Gastrocnemius medialis (tissue), 4 donors: ENCODE data around the gene NAPSA. TPM values are rescaled to one million over a fixed set of nuclear protein-coding genes. Genes with fewer than 3 reads are reported as not detected.
"Not testable (repeated sequence)": the region's sequence is repeated elsewhere in the genome, so short reads cannot be mapped to it uniquely, and the experiment has no call there.

Source experiments
- ATAC-seq, 2 donors: fragments of 150-250 bp; one replicate each; pipeline ENCODE4 v1.9.1; 2016
- DNase-seq, 2 donors: peaks; one replicate each; pipeline ENCODE4 v3.0.0-alpha.2; 2019
- H3K27ac ChIP-seq, 4 donors: fragments of 200-600 bp; sonication (generic); 1 replicate in 1 of 4; 2 replicates in 3 of 4; pipeline ENCODE4 v1.5.1; 2016 to 2018; ENCODE audit warnings: mild to moderate bottlenecking in 2 of 4, moderate library complexity in 1 of 4
- H3K27me3 ChIP-seq, 3 donors: fragments of 200-600 bp; sonication (generic) in 2 of 3; 1 replicate in 1 of 3; 2 replicates in 2 of 3; pipeline versions ENCODE4 v1.5.1 to v1.6.0; 2016 to 2019; ENCODE audit warnings: mild to moderate bottlenecking in 1 of 3, moderate library complexity in 1 of 3
- H3K36me3 ChIP-seq, 2 donors: fragments of 200-600 bp; sonication (generic) in 1 of 2; one replicate each; pipeline ENCODE4 v1.5.1; 2017 to 2018
- H3K4me1 ChIP-seq, 2 donors: fragments of 200-600 bp; sonication (generic) in 1 of 2; one replicate each; pipeline ENCODE4 v1.5.1; 2016 to 2017; ENCODE audit warnings: mild to moderate bottlenecking in 2 of 2
- H3K4me3 ChIP-seq, 4 donors: fragments of 200-600 bp; sonication (generic) in 3 of 4; 1 replicate in 1 of 4; 2 replicates in 3 of 4; pipeline ENCODE4 v1.5.1; 2016 to 2019; ENCODE audit warnings: mild to moderate bottlenecking in 2 of 4
- H3K9me3 ChIP-seq, 3 donors: fragments of 200-600 bp; sonication (generic) in 2 of 3; 1 replicate in 1 of 3; 2 replicates in 2 of 3; pipeline ENCODE4 v1.5.1; 2016 to 2019
- CTCF ChIP-seq, 5 experiments: fragments of 450-650 bp in 3 of 5; fragments of 200-600 bp in 2 of 5; sonication (generic) in 2 of 5; IDR thresholded peaks in 4 of 5; conservative IDR thresholded peaks in 1 of 5; 1 replicate in 4 of 5; 2 replicates in 1 of 5; pipeline ENCODE4 v1.5.1; 2016 to 2019; ENCODE audit warnings: antibody characterized with exemption in 5 of 5, mild to moderate bottlenecking in 3 of 5, moderate library complexity in 3 of 5
- POLR2A ChIP-seq, 2 donors: fragments of 450-650 bp; IDR thresholded peaks; one replicate each; pipeline ENCODE4 v1.6.1; 2017; ENCODE audit warnings: antibody characterized with exemption in 2 of 2, mild to moderate bottlenecking in 2 of 2, moderate library complexity in 2 of 2
- in situ Hi-C, 4 donors: fragments of 200-750 bp; cut with MboI; loops; one replicate each; pipeline versions ENCODE4 v1.15.0 to v1.8.0; 2017; ENCODE audit warnings: low sequenced_read_pairs in 4 of 4
- intact Hi-C: fragments of 100-400 bp; cut with DNase I; formaldehyde crosslinking; loops from one replicate; pipeline ENCODE4 v1.15.1; 2023; ENCODE audit warnings: low total_unique reads
- total RNA-seq, 4 donors: library from RNA; depleted of rRNA; stranded (reverse); fragments of >200 nt; gene quantifications; one replicate each; pipeline versions ENCODE4 v1.1.0 to v1.2.3, GENCODE V29; 2016

The NAPSA gene
- total RNA-seq, 4 donors from 2014 or later, result 0.09 TPM; not detected in 3

GRCh38 chr19:50352242-50352641 lies 13.2 kb downstream of the NAPSA start:
- intact Hi-C loops (no loop called here), in situ Hi-C loops (loop anchor here in 2 of 4 donors (10.0 to 25.0 kb wide), 2 partner anchors 110 to 433 kb away; no protein-coding TSS in a partner anchor)
- TF ChIP-seq CTCF (IDR thresholded peaks at IDR 0.05 in 4 of 5, conservative IDR thresholded peaks at IDR 0.05 in 1 of 5) (no peak), POLR2A (IDR thresholded peaks at IDR 0.05) (no peak)
- ATAC-seq (no peak), DNase-seq (no peak)
- Histone ChIP-seq H3K27ac (no peak overlapping the region), H3K4me1 (no peaks in the 10 kb centered on the region), H3K9me3 (no peaks in the 10 kb centered on the region), H3K4me3 (no peak overlapping the region), H3K36me3 (no peaks in the 10 kb centered on the region), H3K27me3 (no peaks in the 10 kb centered on the region)

GRCh38 chr19:50349277-50350057 lies 16.0 kb downstream of the NAPSA start:
- no peaks in the 10 kb centered on the region for H3K9me3 ChIP-seq
- no peaks in the 10 kb centered on the region for H3K36me3 ChIP-seq
- peak overlapping the region in 1 of 4 donors; percentile 6 for H3K27ac ChIP-seq
- ATAC-seq, result no peak
- no peak for DNase-seq
- in situ Hi-C loops (loop anchor here in 2 of 4 donors (10.0 to 25.0 kb wide), 2 partner anchors 113 to 435 kb away; no protein-coding TSS in a partner anchor), intact Hi-C loops (no loop called here)
- no peaks in the 10 kb centered on the region for H3K4me1 ChIP-seq
- no peaks in the 10 kb centered on the region for H3K27me3 ChIP-seq
- H3K4me3 ChIP-seq, result no peak overlapping the region
- no peak for TF ChIP-seq POLR2A (IDR thresholded peaks at IDR 0.05)
- TF ChIP-seq CTCF (IDR thresholded peaks at IDR 0.05 in 4 of 5, conservative IDR thresholded peaks at IDR 0.05 in 1 of 5), result no peak

GRCh38 chr19:50347089-50347581 lies 18.3 kb downstream of the NAPSA start:
- DNase-seq, intact Hi-C loops, H3K9me3 ChIP-seq, H3K36me3 ChIP-seq, H3K4me1 ChIP-seq, H3K27me3 ChIP-seq, in situ Hi-C loops, H3K27ac ChIP-seq, H3K4me3 ChIP-seq, ATAC-seq: not testable (repeated sequence)

GRCh38 chr19:50344661-50345318 lies 20.6 kb downstream of the NAPSA start:
- DNase-seq (no peak), ATAC-seq (no peak)
- Histone ChIP-seq H3K9me3 (no peaks in the 10 kb centered on the region), H3K27ac (no peak overlapping the region), H3K4me3 (no peak overlapping the region), H3K4me1 (no peaks in the 10 kb centered on the region), H3K36me3 (no peaks in the 10 kb centered on the region), H3K27me3 (no peaks in the 10 kb centered on the region)
- in situ Hi-C loops, result no loop called here
- intact Hi-C loops, result no loop called here
- TF ChIP-seq CTCF (IDR thresholded peaks at IDR 0.05 in 4 of 5, conservative IDR thresholded peaks at IDR 0.05 in 1 of 5) (no peak), POLR2A (IDR thresholded peaks at IDR 0.05) (no peak)

- Histone ChIP-seq H3K4me1 (no peaks in the 10 kb centered on the region), H3K36me3 (no peaks in the 10 kb centered on the region), H3K27me3 (no peaks in the 10 kb centered on the region), H3K9me3 (no peaks in the 10 kb centered on the region), H3K27ac (no peak overlapping the region), H3K4me3 (no peak overlapping the region)
- ATAC-seq (no peak), DNase-seq (no peak)
- intact Hi-C loops (no loop called here), in situ Hi-C loops (no loop called here)
- TF ChIP-seq CTCF (IDR thresholded peaks at IDR 0.05 in 4 of 5, conservative IDR thresholded peaks at IDR 0.05 in 1 of 5), result no peak
- no peak for TF ChIP-seq POLR2A (IDR thresholded peaks at IDR 0.05)
These were observed 24.3 kb downstream of the NAPSA start for GRCh38 chr19:50341091-50341564.
